ENCODE results near the gene JAG2.

Gene JAG2

GRCh38 chr14:105212541-105213300 is 44.1 kb upstream of the JAG2 start:
- no peak overlapping the region for H3K4me3 ChIP-seq (ENCODE audit: low read depth, low read length)
- TF ChIP-seq CTCF (IDR thresholded peaks at IDR 0.05; ENCODE audit: low read depth, low read length): no peak

- no peak for TF ChIP-seq CTCF (IDR thresholded peaks at IDR 0.05; ENCODE audit: low read depth, low read length)
- H3K4me3 ChIP-seq (ENCODE audit: low read depth, low read length): no peak overlapping the region
These were observed 43.1 kb upstream of the JAG2 start for GRCh38 chr14:105211758-105212089.

GRCh38 chr14:105211086-105211757 is 42.6 kb upstream of the JAG2 start:
- TF ChIP-seq CTCF (IDR thresholded peaks at IDR 0.05; ENCODE audit: low read depth, low read length): no peak
- H3K4me3 ChIP-seq (ENCODE audit: low read depth, low read length): no peak overlapping the region

GRCh38 chr14:105210266-105211025 is 41.9 kb upstream of the JAG2 start:
- TF ChIP-seq CTCF (IDR thresholded peaks at IDR 0.05; ENCODE audit: low read depth, low read length): no peak
- H3K4me3 ChIP-seq (ENCODE audit: low read depth, low read length): no peak overlapping the region

GRCh38 chr14:105209646-105210045 is 41.1 kb upstream of the JAG2 start:
- no peak for TF ChIP-seq CTCF (IDR thresholded peaks at IDR 0.05; ENCODE audit: low read depth, low read length)

GRCh38 chr14:105209091-105209490 is 40.5 kb upstream of the JAG2 start:
- no peak overlapping the region for H3K4me3 ChIP-seq (ENCODE audit: low read depth, low read length)
- TF ChIP-seq CTCF (IDR thresholded peaks at IDR 0.05; ENCODE audit: low read depth, low read length): no peak

More at GRCh38 chr14:105209646-105210045, 41.1 kb upstream of the JAG2 start:
- no peak overlapping the region for H3K4me3 ChIP-seq (ENCODE audit: low read depth, low read length)

GRCh38 chr14:105208738-105209075 is 40.1 kb upstream of the JAG2 start:
- no peak for TF ChIP-seq CTCF (IDR thresholded peaks at IDR 0.05; ENCODE audit: low read depth, low read length)
- H3K4me3 ChIP-seq (ENCODE audit: low read depth, low read length): no peak overlapping the region
